ENCODE results near the gene NFIX.

The NFIX gene

GRCh38 chr19:12979974-12980373 is 15.3 kb upstream of the NFIX start:
- DNase-seq (ENCODE audit: low read depth, low spot score): no peak
- Histone ChIP-seq H3K4me1 (ENCODE audit: control insufficient read depth, insufficient read depth, low read length) (peaks cover 1% of the 10 kb centered on the region; the same call in 1 of the 2 replicates), H3K9me3 (ENCODE audit: control insufficient read depth, insufficient read depth, low read length) (no peaks in the 10 kb centered on the region), H3K4me3 (ENCODE audit: low read length) (no peak overlapping the region), H3K27ac (ENCODE audit: low read length) (no peak overlapping the region), H3K27me3 (ENCODE audit: control insufficient read depth, insufficient read depth, low read length) (peaks cover 2% of the 10 kb centered on the region; the same call in 1 of the 2 replicates), H3K36me3 (ENCODE audit: control insufficient read depth, insufficient read depth, low read length) (no peaks in the 10 kb centered on the region)
- WGBS (ENCODE audit: insufficient coverage, insufficient read length): no CpG with 5 or more reads among the region's 3 CpGs

DNA sequence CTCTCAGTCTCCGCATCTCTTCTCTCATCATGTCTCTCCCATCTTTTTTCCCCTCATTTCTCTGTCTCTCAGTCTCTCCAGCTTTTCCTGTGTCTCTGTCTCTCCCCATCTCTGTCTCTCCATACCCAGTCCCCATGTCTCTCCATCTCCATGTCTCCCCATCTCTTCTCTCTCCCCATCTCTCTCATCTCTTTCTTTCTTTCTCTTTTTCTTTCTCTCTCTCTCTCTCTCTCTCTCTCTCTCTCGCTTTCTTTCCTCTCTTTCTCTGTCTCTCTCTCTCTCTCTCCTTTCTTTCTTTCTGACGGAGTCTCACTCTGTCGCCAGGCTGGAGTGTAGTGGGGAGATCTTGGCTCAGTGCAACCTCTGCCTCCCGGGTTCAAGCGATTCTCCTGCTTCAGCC is 12.6 kb upstream of the NFIX start:
- H3K9me3 ChIP-seq (ENCODE audit: control insufficient read depth, insufficient read depth, low read length): no peaks in the 10 kb centered on the region
- no peaks in the 10 kb centered on the region for H3K36me3 ChIP-seq (ENCODE audit: control insufficient read depth, insufficient read depth, low read length)
- no peak overlapping the region for H3K27ac ChIP-seq (ENCODE audit: low read length)
- 100% methylated on average over 1 of the region's 6 CpGs for WGBS (ENCODE audit: insufficient coverage, insufficient read length)
- peaks cover 2% of the 10 kb centered on the region; the same call in 1 of the 2 replicates for H3K4me1 ChIP-seq (ENCODE audit: control insufficient read depth, insufficient read depth, low read length)
- H3K4me3 ChIP-seq (ENCODE audit: low read length): no peak overlapping the region
- peaks cover 2% of the 10 kb centered on the region; the same call in 1 of the 2 replicates for H3K27me3 ChIP-seq (ENCODE audit: control insufficient read depth, insufficient read depth, low read length)
- no peak for DNase-seq (ENCODE audit: low read depth, low spot score)

DNA sequence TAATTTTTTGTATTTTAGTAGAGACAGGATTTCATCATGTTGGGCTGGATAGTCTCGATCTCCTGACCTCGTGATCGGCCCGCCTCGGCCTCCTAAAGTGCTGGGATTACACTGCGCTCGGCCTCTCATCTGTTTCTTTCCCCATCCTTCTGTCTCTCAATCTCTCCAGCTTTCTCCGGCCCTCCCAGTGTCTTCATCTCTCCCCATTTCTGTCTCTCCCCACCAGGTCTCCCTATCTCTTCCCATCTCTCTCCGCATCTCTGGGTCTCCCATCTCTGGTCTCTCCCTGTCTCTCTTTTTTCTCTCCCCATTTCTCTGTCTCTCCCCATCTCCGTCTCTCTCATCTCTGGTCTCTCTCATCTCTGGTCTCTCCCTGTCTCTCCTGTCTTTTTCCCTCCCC is 12.2 kb upstream of the NFIX start:
- peak overlapping the region; percentile 5; the same call in 1 of the 2 replicates for H3K4me3 ChIP-seq (ENCODE audit: low read length)
- no peak overlapping the region for H3K27ac ChIP-seq (ENCODE audit: low read length)
- peaks cover 2% of the 10 kb centered on the region; the same call in 1 of the 2 replicates for H3K27me3 ChIP-seq (ENCODE audit: control insufficient read depth, insufficient read depth, low read length)
- DNase-seq (ENCODE audit: low read depth, low spot score): no peak
- no CpG with 5 or more reads among the region's 10 CpGs for WGBS (ENCODE audit: insufficient coverage, insufficient read length)
- H3K4me1 ChIP-seq (ENCODE audit: control insufficient read depth, insufficient read depth, low read length): peaks cover 2% of the 10 kb centered on the region; the same call in 1 of the 2 replicates
- H3K9me3 ChIP-seq (ENCODE audit: control insufficient read depth, insufficient read depth, low read length): no peaks in the 10 kb centered on the region
- H3K36me3 ChIP-seq (ENCODE audit: control insufficient read depth, insufficient read depth, low read length): no peaks in the 10 kb centered on the region

GRCh38 chr19:12983542-12984142 is 11.6 kb upstream of the NFIX start:
- no peak overlapping the region for H3K27ac ChIP-seq (ENCODE audit: low read length)
- peak overlapping the region; percentile 5; the same call in 1 of the 2 replicates for H3K4me3 ChIP-seq (ENCODE audit: low read length)
- peaks cover 2% of the 10 kb centered on the region; the same call in 1 of the 2 replicates for H3K27me3 ChIP-seq (ENCODE audit: control insufficient read depth, insufficient read depth, low read length)
- 100% methylated on average over 3 of the region's 51 CpGs for WGBS (ENCODE audit: insufficient coverage, insufficient read length)
- H3K36me3 ChIP-seq (ENCODE audit: control insufficient read depth, insufficient read depth, low read length): no peaks in the 10 kb centered on the region
- peaks cover 2% of the 10 kb centered on the region; the same call in 1 of the 2 replicates for H3K4me1 ChIP-seq (ENCODE audit: control insufficient read depth, insufficient read depth, low read length)
- no peak for DNase-seq (ENCODE audit: low read depth, low spot score)
- H3K9me3 ChIP-seq (ENCODE audit: control insufficient read depth, insufficient read depth, low read length): no peaks in the 10 kb centered on the region

DNA sequence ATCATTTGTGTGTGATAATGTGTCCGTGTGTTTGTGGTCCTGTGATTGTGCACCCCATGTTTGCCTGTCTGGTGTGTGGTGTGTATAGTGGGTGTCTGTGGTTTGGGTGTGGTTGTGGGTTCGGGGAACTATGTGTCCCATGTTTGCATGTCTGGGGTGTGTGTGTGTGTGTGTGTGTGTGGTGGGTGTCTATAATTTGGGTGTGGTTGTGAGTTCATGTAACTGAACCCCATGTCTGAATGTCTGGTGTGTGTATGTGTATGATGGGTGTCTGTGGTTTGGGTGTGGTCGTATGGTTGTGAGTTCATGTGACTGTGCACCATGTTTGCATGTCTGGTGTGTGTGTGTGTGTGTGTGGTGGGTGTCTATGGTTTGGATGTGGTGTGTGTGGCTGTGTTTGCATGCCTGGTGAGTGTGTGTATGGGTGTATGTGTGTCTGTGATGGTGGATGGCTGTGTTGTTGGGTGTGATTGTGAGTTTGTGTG is 11.1 kb upstream of the NFIX start:
- Histone ChIP-seq H3K27ac (ENCODE audit: low read length) (no peak overlapping the region), H3K4me1 (ENCODE audit: control insufficient read depth, insufficient read depth, low read length) (peaks cover 2% of the 10 kb centered on the region; the same call in 1 of the 2 replicates), H3K36me3 (ENCODE audit: control insufficient read depth, insufficient read depth, low read length) (no peaks in the 10 kb centered on the region), H3K4me3 (ENCODE audit: low read length) (no peak overlapping the region), H3K27me3 (ENCODE audit: control insufficient read depth, insufficient read depth, low read length) (peaks cover 2% of the 10 kb centered on the region; the same call in 1 of the 2 replicates), H3K9me3 (ENCODE audit: control insufficient read depth, insufficient read depth, low read length) (no peaks in the 10 kb centered on the region)
- no peak for DNase-seq (ENCODE audit: low read depth, low spot score)
- WGBS (ENCODE audit: insufficient coverage, insufficient read length): no CpG with 5 or more reads among the region's 3 CpGs

DNA sequence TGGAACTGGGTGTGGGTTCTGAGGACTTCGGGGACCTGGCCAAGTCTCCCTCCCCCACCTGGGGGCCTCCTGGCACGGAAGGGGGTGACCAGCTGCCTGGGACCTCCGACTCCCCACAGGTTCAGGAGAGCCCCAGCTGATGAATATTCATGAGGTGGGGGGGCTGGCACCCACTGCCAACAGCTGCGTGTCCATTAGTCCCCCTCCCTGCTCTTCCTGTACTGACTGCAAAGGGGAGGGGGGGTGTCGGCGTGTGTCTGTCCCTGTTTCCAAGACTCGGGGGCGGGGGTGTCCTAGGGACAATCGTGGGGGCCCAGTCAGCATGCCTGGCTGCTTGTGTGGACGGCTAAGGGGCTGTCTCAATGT is 10.6 kb upstream of the NFIX start:
- no peak overlapping the region for H3K4me3 ChIP-seq (ENCODE audit: low read length)
- H3K4me1 ChIP-seq (ENCODE audit: control insufficient read depth, insufficient read depth, low read length): peaks cover 2% of the 10 kb centered on the region; the same call in 1 of the 2 replicates
- no peak overlapping the region for H3K27ac ChIP-seq (ENCODE audit: low read length)
- no peaks in the 10 kb centered on the region for H3K9me3 ChIP-seq (ENCODE audit: control insufficient read depth, insufficient read depth, low read length)
- H3K36me3 ChIP-seq (ENCODE audit: control insufficient read depth, insufficient read depth, low read length): no peaks in the 10 kb centered on the region
- DNase-seq (ENCODE audit: low read depth, low spot score): no peak
- no CpG with 5 or more reads among the region's 10 CpGs for WGBS (ENCODE audit: insufficient coverage, insufficient read length)
- peaks cover 2% of the 10 kb centered on the region; the same call in 1 of the 2 replicates for H3K27me3 ChIP-seq (ENCODE audit: control insufficient read depth, insufficient read depth, low read length)

DNA sequence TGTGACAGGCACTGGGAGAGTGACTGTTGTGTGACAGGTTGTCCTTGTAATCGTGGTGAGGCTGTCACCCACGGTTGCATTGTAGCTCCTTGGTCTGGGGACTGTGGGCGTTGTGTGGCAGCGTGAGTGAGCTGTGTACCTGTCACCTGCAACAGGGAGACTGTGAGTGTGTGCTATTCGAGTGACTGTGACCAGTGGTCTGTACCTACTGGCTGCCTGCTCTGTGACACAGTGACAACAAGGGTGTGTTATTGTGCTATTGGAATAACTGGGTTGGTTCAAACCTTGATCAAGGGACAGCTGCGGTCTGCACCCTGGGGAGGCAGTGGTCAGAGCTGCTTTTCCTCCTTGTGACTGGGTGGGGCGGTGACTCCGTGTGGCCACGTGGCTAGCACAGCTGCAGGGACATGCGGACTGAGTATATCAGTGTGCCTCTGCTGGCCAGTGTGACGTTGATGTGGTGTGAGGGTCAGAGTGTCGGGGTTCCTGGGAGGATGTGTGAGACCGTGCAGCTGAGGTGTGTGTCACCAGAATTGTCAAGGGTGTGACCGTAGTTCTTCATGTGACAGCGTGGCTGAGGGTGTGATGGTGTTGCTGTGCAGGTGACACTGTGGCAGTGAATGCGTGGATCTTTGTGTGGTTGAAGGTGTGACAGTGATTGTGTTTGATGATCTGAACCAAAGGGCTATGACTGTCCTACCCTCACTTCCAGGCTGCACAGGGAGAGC is 10.1 kb upstream of the NFIX start:
- Histone ChIP-seq H3K27me3 (ENCODE audit: control insufficient read depth, insufficient read depth, low read length) (peaks cover 2% of the 10 kb centered on the region; the same call in 1 of the 2 replicates), H3K4me3 (ENCODE audit: low read length) (no peak overlapping the region), H3K9me3 (ENCODE audit: control insufficient read depth, insufficient read depth, low read length) (no peaks in the 10 kb centered on the region), H3K4me1 (ENCODE audit: control insufficient read depth, insufficient read depth, low read length) (peaks cover 2% of the 10 kb centered on the region; the same call in 1 of the 2 replicates), H3K36me3 (ENCODE audit: control insufficient read depth, insufficient read depth, low read length) (no peaks in the 10 kb centered on the region), H3K27ac (ENCODE audit: low read length) (no peak overlapping the region)
- no CpG with 5 or more reads among the region's 16 CpGs for WGBS (ENCODE audit: insufficient coverage, insufficient read length)
- no peak for DNase-seq (ENCODE audit: low read depth, low spot score)

GRCh38 chr19:12986726-12987125 is 8.5 kb upstream of the NFIX start:
- H3K27me3 ChIP-seq (ENCODE audit: control insufficient read depth, insufficient read depth, low read length): peaks cover 7% of the 10 kb centered on the region; the same call in 1 of the 2 replicates
- no CpG with 5 or more reads among the region's 12 CpGs for WGBS (ENCODE audit: insufficient coverage, insufficient read length)
- peaks cover 4% of the 10 kb centered on the region; the same call in 1 of the 2 replicates for H3K4me1 ChIP-seq (ENCODE audit: control insufficient read depth, insufficient read depth, low read length)
- H3K36me3 ChIP-seq (ENCODE audit: control insufficient read depth, insufficient read depth, low read length): no peaks in the 10 kb centered on the region
- no peaks in the 10 kb centered on the region for H3K9me3 ChIP-seq (ENCODE audit: control insufficient read depth, insufficient read depth, low read length)
- no peak overlapping the region for H3K27ac ChIP-seq (ENCODE audit: low read length)
- H3K4me3 ChIP-seq (ENCODE audit: low read length): no peak overlapping the region
- no peak for DNase-seq (ENCODE audit: low read depth, low spot score)

- Histone ChIP-seq H3K36me3 (ENCODE audit: control insufficient read depth, insufficient read depth, low read length) (no peaks in the 10 kb centered on the region), H3K27me3 (ENCODE audit: control insufficient read depth, insufficient read depth, low read length) (peaks cover 7% of the 10 kb centered on the region; the same call in 1 of the 2 replicates), H3K4me3 (ENCODE audit: low read length) (no peak overlapping the region), H3K9me3 (ENCODE audit: control insufficient read depth, insufficient read depth, low read length) (no peaks in the 10 kb centered on the region), H3K4me1 (ENCODE audit: control insufficient read depth, insufficient read depth, low read length) (peaks cover 4% of the 10 kb centered on the region; the same call in 1 of the 2 replicates), H3K27ac (ENCODE audit: low read length) (no peak overlapping the region)
- DNase-seq (ENCODE audit: low read depth, low spot score): no peak
- WGBS (ENCODE audit: insufficient coverage, insufficient read length): no CpG with 5 or more reads among the region's 3 CpGs
These were observed 8.1 kb upstream of the NFIX start for GRCh38 chr19:12987190-12987589.

GRCh38 chr19:12987781-12988180 is 7.5 kb upstream of the NFIX start:
- no CpG with 5 or more reads among the region's 10 CpGs for WGBS (ENCODE audit: insufficient coverage, insufficient read length)
- Histone ChIP-seq H3K27ac (ENCODE audit: low read length) (no peak overlapping the region), H3K9me3 (ENCODE audit: control insufficient read depth, insufficient read depth, low read length) (no peaks in the 10 kb centered on the region), H3K27me3 (ENCODE audit: control insufficient read depth, insufficient read depth, low read length) (peaks cover 7% of the 10 kb centered on the region; the same call in 1 of the 2 replicates), H3K4me1 (ENCODE audit: control insufficient read depth, insufficient read depth, low read length) (peaks cover 4% of the 10 kb centered on the region; the same call in 1 of the 2 replicates), H3K36me3 (ENCODE audit: control insufficient read depth, insufficient read depth, low read length) (no peaks in the 10 kb centered on the region), H3K4me3 (ENCODE audit: low read length) (no peak overlapping the region)
- no peak for DNase-seq (ENCODE audit: low read depth, low spot score)

All from iPS DF 6.9 (cell line).